ENCODE results near the gene PIP5K1B. TPM values are rescaled to one million over a fixed set of nuclear protein-coding genes. Genes with fewer than 3 reads are reported as not detected.

The PIP5K1B gene
- total RNA-seq, 1 experiment from 2014 or later: not detected

GRCh38 chr9:69036799-69037198 is 331.8 kb downstream of the PIP5K1B start:
- H3K36me3 ChIP-seq (ENCODE audit: low read depth, low read length): no peaks in the 10 kb centered on the region
- no peaks in the 10 kb centered on the region for H4K20me1 ChIP-seq (ENCODE audit: low read length)
- BruUV-seq (replicated peaks): no TSS peak
- no peak overlapping the region for H3K27ac ChIP-seq (ENCODE audit: low read length)
- POLR2A ChIA-PET (ENCODE audit: unreplicated experiment): no interaction called here
- H3K4me3 ChIP-seq (ENCODE audit: low read length): peak overlapping the region; percentile 96
- no peak for DNase-seq
- no peaks in the 10 kb centered on the region for H3K9me2 ChIP-seq (replicated peaks; ENCODE audit: low read length)
- peaks cover 53% of the 10 kb centered on the region for H3K79me2 ChIP-seq (ENCODE audit: low read length)
- H3K4me1 ChIP-seq (ENCODE audit: insufficient read depth, low read length): peaks cover 6% of the 10 kb centered on the region; the same call in 1 of the 2 replicates
- H3K27me3 ChIP-seq (ENCODE audit: low read length): no peaks in the 10 kb centered on the region
- H3K9ac ChIP-seq (ENCODE audit: low read length): peak overlapping the region; percentile 88
- CTCF ChIA-PET: no interaction called here
- no peak for ATAC-seq
- peak overlapping the region; percentile 92 for H3K4me2 ChIP-seq (ENCODE audit: low read length)
- H3K9me3 ChIP-seq (ENCODE audit: low read length): no peaks in the 10 kb centered on the region
- H3F3A ChIP-seq (ENCODE audit: low read length, unreplicated experiment): no peaks in the 10 kb centered on the region
- no peak for TF ChIP-seq CTCF (conservative IDR thresholded peaks at IDR 0.05; ENCODE audit: low read depth, low read length)
- TF ChIP-seq EZH2phosphoT487 (IDR thresholded peaks at IDR 0.05; ENCODE audit: borderline replicate concordance, low read length): no peak
- no peak for TF ChIP-seq EZH2 (IDR thresholded peaks at IDR 0.05; ENCODE audit: low read length, unreplicated experiment)
- intact Hi-C loops (cut with micrococcal nuclease): no loop called here
- peak overlapping the region; percentile 90 for H2AFZ ChIP-seq (ENCODE audit: low read length)

- BruUV-seq (replicated peaks): no TSS peak
- Histone ChIP-seq H3K4me3 (ENCODE audit: low read length) (no peak overlapping the region), H3K27me3 (ENCODE audit: low read length) (no peaks in the 10 kb centered on the region), H2AFZ (ENCODE audit: low read length) (no peak overlapping the region), H4K20me1 (ENCODE audit: low read length) (no peaks in the 10 kb centered on the region), H3K9me2 (replicated peaks; ENCODE audit: low read length) (no peaks in the 10 kb centered on the region), H3K9me3 (ENCODE audit: low read length) (no peaks in the 10 kb centered on the region), H3K27ac (ENCODE audit: low read length) (no peak overlapping the region), H3K79me2 (ENCODE audit: low read length) (peaks cover 66% of the 10 kb centered on the region), H3K4me2 (ENCODE audit: low read length) (no peak overlapping the region), H3K9ac (ENCODE audit: low read length) (no peak overlapping the region), H3K36me3 (ENCODE audit: low read depth, low read length) (no peaks in the 10 kb centered on the region), H3F3A (ENCODE audit: low read length, unreplicated experiment) (no peaks in the 10 kb centered on the region), H3K4me1 (ENCODE audit: insufficient read depth, low read length) (peaks cover 6% of the 10 kb centered on the region; the same call in 1 of the 2 replicates)
- intact Hi-C loops (cut with micrococcal nuclease): no loop called here
- TF ChIP-seq EZH2 (IDR thresholded peaks at IDR 0.05; ENCODE audit: low read length, unreplicated experiment) (no peak), CTCF (conservative IDR thresholded peaks at IDR 0.05; ENCODE audit: low read depth, low read length) (no peak), EZH2phosphoT487 (IDR thresholded peaks at IDR 0.05; ENCODE audit: borderline replicate concordance, low read length) (no peak)
- POLR2A ChIA-PET (ENCODE audit: unreplicated experiment): no interaction called here
- CTCF ChIA-PET: no interaction called here
- DNase-seq (no peak), ATAC-seq (no peak)
Observed at GRCh38 chr9:69040646-69041045, 335.6 kb downstream of the PIP5K1B start.

- Histone ChIP-seq H3K36me3 (ENCODE audit: low read depth, low read length) (no peaks in the 10 kb centered on the region), H3K79me2 (ENCODE audit: low read length) (peaks cover 33% of the 10 kb centered on the region), H3K27ac (ENCODE audit: low read length) (no peak overlapping the region), H3K4me3 (ENCODE audit: low read length) (no peak overlapping the region), H4K20me1 (ENCODE audit: low read length) (no peaks in the 10 kb centered on the region), H3K4me1 (ENCODE audit: insufficient read depth, low read length) (no peaks in the 10 kb centered on the region), H3F3A (ENCODE audit: low read length, unreplicated experiment) (no peaks in the 10 kb centered on the region), H3K9me3 (ENCODE audit: low read length) (no peaks in the 10 kb centered on the region), H3K4me2 (ENCODE audit: low read length) (no peak overlapping the region), H3K27me3 (ENCODE audit: low read length) (no peaks in the 10 kb centered on the region), H3K9ac (ENCODE audit: low read length) (no peak overlapping the region), H3K9me2 (replicated peaks; ENCODE audit: low read length) (no peaks in the 10 kb centered on the region), H2AFZ (ENCODE audit: low read length) (no peak overlapping the region)
- intact Hi-C loops (cut with micrococcal nuclease): no loop called here
- ChIA-PET CTCF (no interaction called here), POLR2A (ENCODE audit: unreplicated experiment) (no interaction called here)
- TF ChIP-seq CTCF (conservative IDR thresholded peaks at IDR 0.05; ENCODE audit: low read depth, low read length) (no peak), EZH2 (IDR thresholded peaks at IDR 0.05; ENCODE audit: low read length, unreplicated experiment) (no peak)
- no TSS peak for BruUV-seq (replicated peaks)
- DNase-seq (peak; percentile 7), ATAC-seq (peak; percentile 61)
Observed at GRCh38 chr9:69044240-69045219, 339.5 kb downstream of the PIP5K1B start.

Measured in PC-3 (cell line).